ENCODE measurements around the gene GYPC.
"Not testable (repeated sequence)": the region's sequence is repeated elsewhere in the genome, so short reads cannot be mapped to it uniquely, and the experiment has no call there.

Gene GYPC

GRCh38 chr2:126641294-126641693 lies 14.7 kb upstream of the GYPC start:
- not testable (repeated sequence) for H3K27ac Mint-ChIP-seq (ENCODE audit: low read depth); H3K4me3 Mint-ChIP-seq; H3K4me1 Mint-ChIP-seq; DNase-seq (ENCODE audit: low spot score in 2 of 2); ATAC-seq (replicated peaks; ENCODE audit: extremely low read depth, poor library complexity, severe bottlenecking); H3K36me3 Mint-ChIP-seq (ENCODE audit: insufficient read depth); H3K27me3 Mint-ChIP-seq; H3K9me3 Mint-ChIP-seq

GRCh38 chr2:126642031-126642430 lies 13.9 kb upstream of the GYPC start:
- Mint-ChIP-seq H3K4me1 (no peaks in the 10 kb centered on the region), H3K27me3 (no peaks in the 10 kb centered on the region), H3K4me3 (no peak overlapping the region), H3K36me3 (ENCODE audit: insufficient read depth) (no peaks in the 10 kb centered on the region), H3K9me3 (no peaks in the 10 kb centered on the region), H3K27ac (ENCODE audit: low read depth) (no peak overlapping the region)
- ATAC-seq (replicated peaks; ENCODE audit: extremely low read depth, poor library complexity, severe bottlenecking): no peak
- DNase-seq (ENCODE audit: low spot score in 2 of 2): peak in 1 of 2 donors; percentile 4

GRCh38 chr2:126643431-126643830 lies 12.5 kb upstream of the GYPC start:
- no peaks in the 10 kb centered on the region for H3K36me3 Mint-ChIP-seq (ENCODE audit: insufficient read depth)
- peak in 1 of 2 donors; percentile 4 for DNase-seq (ENCODE audit: low spot score in 2 of 2)
- H3K9me3 Mint-ChIP-seq: no peaks in the 10 kb centered on the region
- no peak overlapping the region for H3K27ac Mint-ChIP-seq (ENCODE audit: low read depth)
- no peak for ATAC-seq (replicated peaks; ENCODE audit: extremely low read depth, poor library complexity, severe bottlenecking)
- no peak overlapping the region for H3K4me3 Mint-ChIP-seq
- no peaks in the 10 kb centered on the region for H3K27me3 Mint-ChIP-seq
- no peaks in the 10 kb centered on the region for H3K4me1 Mint-ChIP-seq

GRCh38 chr2:126643972-126644371 lies 12.0 kb upstream of the GYPC start:
- H3K27me3 Mint-ChIP-seq: no peaks in the 10 kb centered on the region
- ATAC-seq (replicated peaks; ENCODE audit: extremely low read depth, poor library complexity, severe bottlenecking): no peak
- no peak for DNase-seq (ENCODE audit: low spot score in 2 of 2)
- no peaks in the 10 kb centered on the region for H3K9me3 Mint-ChIP-seq
- no peaks in the 10 kb centered on the region for H3K4me1 Mint-ChIP-seq
- no peaks in the 10 kb centered on the region for H3K36me3 Mint-ChIP-seq (ENCODE audit: insufficient read depth)
- H3K4me3 Mint-ChIP-seq: no peak overlapping the region
- no peak overlapping the region for H3K27ac Mint-ChIP-seq (ENCODE audit: low read depth)

GRCh38 chr2:126644630-126645191 lies 11.2 kb upstream of the GYPC start:
- H3K9me3 Mint-ChIP-seq: no peaks in the 10 kb centered on the region
- no peaks in the 10 kb centered on the region for H3K27me3 Mint-ChIP-seq
- no peak overlapping the region for H3K4me3 Mint-ChIP-seq
- peak; percentile 60 for ATAC-seq (replicated peaks; ENCODE audit: extremely low read depth, poor library complexity, severe bottlenecking)
- peak in 1 of 2 donors; percentile 8 for DNase-seq (ENCODE audit: low spot score in 2 of 2)
- no peaks in the 10 kb centered on the region for H3K4me1 Mint-ChIP-seq
- H3K27ac Mint-ChIP-seq (ENCODE audit: low read depth): no peak overlapping the region
- H3K36me3 Mint-ChIP-seq (ENCODE audit: insufficient read depth): no peaks in the 10 kb centered on the region

- Mint-ChIP-seq H3K9me3 (no peaks in the 10 kb centered on the region), H3K27ac (ENCODE audit: low read depth) (no peak overlapping the region), H3K4me1 (no peaks in the 10 kb centered on the region), H3K27me3 (no peaks in the 10 kb centered on the region), H3K4me3 (no peak overlapping the region), H3K36me3 (ENCODE audit: insufficient read depth) (no peaks in the 10 kb centered on the region)
- ATAC-seq (replicated peaks; ENCODE audit: extremely low read depth, poor library complexity, severe bottlenecking): no peak
- DNase-seq (ENCODE audit: low spot score in 2 of 2): no peak
Measured at GRCh38 chr2:126645211-126645618, 10.7 kb upstream of the GYPC start.

GRCh38 chr2:126646026-126646425 lies 9.9 kb upstream of the GYPC start:
- no peak overlapping the region for H3K4me3 Mint-ChIP-seq
- DNase-seq (ENCODE audit: low spot score in 2 of 2) (no peak), ATAC-seq (replicated peaks; ENCODE audit: extremely low read depth, poor library complexity, severe bottlenecking) (no peak)
- H3K9me3 Mint-ChIP-seq: peaks cover 5% of the 10 kb centered on the region
- H3K4me1 Mint-ChIP-seq: no peaks in the 10 kb centered on the region
- H3K36me3 Mint-ChIP-seq (ENCODE audit: insufficient read depth): no peaks in the 10 kb centered on the region
- H3K27me3 Mint-ChIP-seq: no peaks in the 10 kb centered on the region
- H3K27ac Mint-ChIP-seq (ENCODE audit: low read depth): no peak overlapping the region

- not testable (repeated sequence) for H3K36me3 Mint-ChIP-seq (ENCODE audit: insufficient read depth); H3K4me1 Mint-ChIP-seq; H3K27me3 Mint-ChIP-seq; ATAC-seq (replicated peaks; ENCODE audit: extremely low read depth, poor library complexity, severe bottlenecking); DNase-seq (ENCODE audit: low spot score in 2 of 2); H3K4me3 Mint-ChIP-seq; H3K27ac Mint-ChIP-seq (ENCODE audit: low read depth); H3K9me3 Mint-ChIP-seq
Measured at GRCh38 chr2:126647714-126648344, 8.1 kb upstream of the GYPC start.

GRCh38 chr2:126648345-126648786 lies 7.6 kb upstream of the GYPC start:
- ATAC-seq (replicated peaks; ENCODE audit: extremely low read depth, poor library complexity, severe bottlenecking); H3K4me3 Mint-ChIP-seq; H3K27ac Mint-ChIP-seq (ENCODE audit: low read depth); H3K36me3 Mint-ChIP-seq (ENCODE audit: insufficient read depth); H3K9me3 Mint-ChIP-seq; H3K27me3 Mint-ChIP-seq; H3K4me1 Mint-ChIP-seq: not testable (repeated sequence)
- DNase-seq (ENCODE audit: low spot score in 2 of 2): peak in 1 of 2 donors; percentile 1

- H3K36me3 Mint-ChIP-seq (ENCODE audit: insufficient read depth): no peaks in the 10 kb centered on the region
- no peaks in the 10 kb centered on the region for H3K27me3 Mint-ChIP-seq
- DNase-seq (ENCODE audit: low spot score in 2 of 2) (no peak), ATAC-seq (replicated peaks; ENCODE audit: extremely low read depth, poor library complexity, severe bottlenecking) (no peak)
- H3K27ac Mint-ChIP-seq (ENCODE audit: low read depth): no peak overlapping the region
- H3K4me1 Mint-ChIP-seq: no peaks in the 10 kb centered on the region
- no peak overlapping the region for H3K4me3 Mint-ChIP-seq
- peaks cover 6% of the 10 kb centered on the region for H3K9me3 Mint-ChIP-seq
Measured at GRCh38 chr2:126649101-126649500, 6.9 kb upstream of the GYPC start.

GRCh38 chr2:126650994-126651393 lies 5.0 kb upstream of the GYPC start:
- DNase-seq (ENCODE audit: low spot score in 2 of 2): no peak
- peaks cover 12% of the 10 kb centered on the region for H3K4me1 Mint-ChIP-seq

GRCh38 chr2:126652323-126652891 lies 3.6 kb upstream of the GYPC start:
- ATAC-seq (replicated peaks; ENCODE audit: extremely low read depth, poor library complexity, severe bottlenecking): no peak
- peaks cover 6% of the 10 kb centered on the region for H3K9me3 Mint-ChIP-seq
- H3K4me1 Mint-ChIP-seq: peaks cover 22% of the 10 kb centered on the region
- peaks cover 11% of the 10 kb centered on the region for H3K36me3 Mint-ChIP-seq (ENCODE audit: insufficient read depth)
- DNase-seq (ENCODE audit: low spot score in 2 of 2): no peak
- peak overlapping the region; percentile 10 for H3K27ac Mint-ChIP-seq (ENCODE audit: low read depth)
- H3K4me3 Mint-ChIP-seq: no peak overlapping the region
- no peaks in the 10 kb centered on the region for H3K27me3 Mint-ChIP-seq

More at GRCh38 chr2:126650994-126651393, 5.0 kb upstream of the GYPC start:
- H3K27me3 Mint-ChIP-seq: no peaks in the 10 kb centered on the region
- ATAC-seq (replicated peaks; ENCODE audit: extremely low read depth, poor library complexity, severe bottlenecking): no peak
- peaks cover 6% of the 10 kb centered on the region for H3K9me3 Mint-ChIP-seq
- H3K27ac Mint-ChIP-seq (ENCODE audit: low read depth): no peak overlapping the region
- no peaks in the 10 kb centered on the region for H3K36me3 Mint-ChIP-seq (ENCODE audit: insufficient read depth)
- no peak overlapping the region for H3K4me3 Mint-ChIP-seq

GRCh38 chr2:126653109-126653508 lies 2.8 kb upstream of the GYPC start:
- H3K4me3 Mint-ChIP-seq: no peak overlapping the region
- peaks cover 6% of the 10 kb centered on the region for H3K9me3 Mint-ChIP-seq
- no peak for ATAC-seq (replicated peaks; ENCODE audit: extremely low read depth, poor library complexity, severe bottlenecking)
- peaks cover 29% of the 10 kb centered on the region for H3K4me1 Mint-ChIP-seq
- no peaks in the 10 kb centered on the region for H3K27me3 Mint-ChIP-seq
- peaks cover 16% of the 10 kb centered on the region for H3K36me3 Mint-ChIP-seq (ENCODE audit: insufficient read depth)
- peak overlapping the region; percentile 10 for H3K27ac Mint-ChIP-seq (ENCODE audit: low read depth)
- no peak for DNase-seq (ENCODE audit: low spot score in 2 of 2)
